ENCODE measurements around the gene YY2. TPM values are rescaled to one million over a fixed set of nuclear protein-coding genes. Genes with fewer than 3 reads are reported as not detected.

YY2 gene
- total RNA-seq, 3 donors from 2014 or later (not counting 1 experiment from before 2014, with no cell fraction given) = 0.92 to 1.9 (median 1.2) TPM

DNA sequence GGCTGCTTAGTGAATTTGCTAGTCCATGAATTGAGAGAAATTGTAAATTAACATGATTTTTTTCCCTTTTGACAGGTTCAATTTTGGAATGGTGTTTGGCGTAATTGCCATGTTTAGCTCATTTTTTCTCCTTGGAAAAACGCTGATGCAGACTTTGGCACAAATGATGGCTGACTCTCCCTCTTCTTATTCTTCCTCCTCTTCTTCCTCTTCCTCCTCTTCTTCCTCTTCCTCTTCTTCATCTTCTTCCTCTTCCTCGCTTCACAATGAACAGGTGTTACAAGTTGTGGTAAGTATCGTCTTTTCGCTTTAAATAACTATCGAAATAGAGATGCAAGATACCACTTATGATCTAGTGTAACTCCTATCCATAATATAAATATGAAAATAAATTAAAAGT is 10.7 kb upstream of the YY2 start:
- Histone ChIP-seq H3K36me3 (ENCODE audit: control insufficient read depth, insufficient read depth, low read length) (peaks cover 6% of the 10 kb centered on the region), H3K27ac (ENCODE audit: low read length) (no peak overlapping the region), H3K4me1 (ENCODE audit: control insufficient read depth, insufficient read depth, low read length) (peaks cover 8% of the 10 kb centered on the region), H3K9me3 (ENCODE audit: control insufficient read depth, insufficient read depth, low read length) (no peaks in the 10 kb centered on the region), H3K4me3 (ENCODE audit: low read length) (no peak overlapping the region), H3K27me3 (ENCODE audit: control insufficient read depth, insufficient read depth, low read length) (no peaks in the 10 kb centered on the region)
- DNase-seq (no peak), ATAC-seq (no peak)
- no peaks in the 10 kb centered on the region for H3K27me3 Mint-ChIP-seq (ENCODE audit: low read depth in 2 of 2)
- H3K9me3 Mint-ChIP-seq = no peaks in the 10 kb centered on the region
- no peak overlapping the region for H3K27ac Mint-ChIP-seq
- intact Hi-C loops (cut with micrococcal nuclease) = no loop called here
- H3K4me3 Mint-ChIP-seq = no peak overlapping the region
- TF ChIP-seq, protein P1, sequence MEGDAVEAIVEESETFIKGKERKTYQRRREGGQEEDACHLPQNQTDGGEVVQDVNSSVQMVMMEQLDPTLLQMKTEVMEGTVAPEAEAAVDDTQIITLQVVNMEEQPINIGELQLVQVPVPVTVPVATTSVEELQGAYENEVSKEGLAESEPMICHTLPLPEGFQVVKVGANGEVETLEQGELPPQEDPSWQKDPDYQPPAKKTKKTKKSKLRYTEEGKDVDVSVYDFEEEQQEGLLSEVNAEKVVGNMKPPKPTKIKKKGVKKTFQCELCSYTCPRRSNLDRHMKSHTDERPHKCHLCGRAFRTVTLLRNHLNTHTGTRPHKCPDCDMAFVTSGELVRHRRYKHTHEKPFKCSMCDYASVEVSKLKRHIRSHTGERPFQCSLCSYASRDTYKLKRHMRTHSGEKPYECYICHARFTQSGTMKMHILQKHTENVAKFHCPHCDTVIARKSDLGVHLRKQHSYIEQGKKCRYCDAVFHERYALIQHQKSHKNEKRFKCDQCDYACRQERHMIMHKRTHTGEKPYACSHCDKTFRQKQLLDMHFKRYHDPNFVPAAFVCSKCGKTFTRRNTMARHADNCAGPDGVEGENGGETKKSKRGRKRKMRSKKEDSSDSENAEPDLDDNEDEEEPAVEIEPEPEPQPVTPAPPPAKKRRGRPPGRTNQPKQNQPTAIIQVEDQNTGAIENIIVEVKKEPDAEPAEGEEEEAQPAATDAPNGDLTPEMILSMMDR (IDR thresholded peaks at IDR 0.05) = no peak
- no peaks in the 10 kb centered on the region for H3K36me3 Mint-ChIP-seq
- WGBS (ENCODE audit: insufficient coverage) = 100% methylated on average over 1 of the region's 6 CpGs
- peaks cover 5% of the 10 kb centered on the region in 2 donors for H3K4me1 Mint-ChIP-seq

DNA sequence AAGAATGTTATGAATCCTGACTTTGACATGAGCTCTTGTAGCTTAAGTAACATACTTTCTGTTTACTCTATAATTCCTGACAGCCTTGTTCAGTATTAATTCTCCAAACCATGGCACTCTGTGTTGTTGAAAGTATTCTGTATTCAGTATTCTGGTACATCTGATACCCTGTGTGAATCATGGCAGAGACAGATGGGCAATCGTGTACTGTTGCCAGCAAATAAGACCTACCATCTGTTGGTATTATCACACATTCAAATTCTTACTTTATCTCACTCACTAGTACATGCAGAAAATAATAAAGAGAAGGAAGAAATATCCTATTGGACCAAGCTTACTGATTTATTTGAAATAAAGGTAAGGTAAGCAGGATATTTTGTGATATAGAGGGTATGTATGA is 8.4 kb upstream of the YY2 start:
- H3K4me1 ChIP-seq (ENCODE audit: control insufficient read depth, insufficient read depth, low read length) = no peaks in the 10 kb centered on the region
- H3K27ac ChIP-seq (ENCODE audit: low read length) = no peak overlapping the region
- Mint-ChIP-seq H3K4me3 (no peak overlapping the region), H3K27me3 (ENCODE audit: low read depth in 2 of 2) (no peaks in the 10 kb centered on the region), H3K9me3 (no peaks in the 10 kb centered on the region), H3K27ac (no peak overlapping the region), H3K4me1 (no peaks in the 10 kb centered on the region), H3K36me3 (no peaks in the 10 kb centered on the region)
- ATAC-seq = no peak
- H3K9me3 ChIP-seq (ENCODE audit: control insufficient read depth, insufficient read depth, low read length) = no peaks in the 10 kb centered on the region
- H3K4me3 ChIP-seq (ENCODE audit: low read length) = no peak overlapping the region
- no peaks in the 10 kb centered on the region for H3K27me3 ChIP-seq (ENCODE audit: control insufficient read depth, insufficient read depth, low read length)
- H3K36me3 ChIP-seq (ENCODE audit: control insufficient read depth, insufficient read depth, low read length) = peaks cover 6% of the 10 kb centered on the region
- TF ChIP-seq, protein P1 (IDR thresholded peaks at IDR 0.05) = no peak
- intact Hi-C loops (cut with micrococcal nuclease) = no loop called here
- WGBS (ENCODE audit: insufficient coverage) = no CpG with 5 or more reads among the region's 1 CpG
- DNase-seq = no peak

DNA sequence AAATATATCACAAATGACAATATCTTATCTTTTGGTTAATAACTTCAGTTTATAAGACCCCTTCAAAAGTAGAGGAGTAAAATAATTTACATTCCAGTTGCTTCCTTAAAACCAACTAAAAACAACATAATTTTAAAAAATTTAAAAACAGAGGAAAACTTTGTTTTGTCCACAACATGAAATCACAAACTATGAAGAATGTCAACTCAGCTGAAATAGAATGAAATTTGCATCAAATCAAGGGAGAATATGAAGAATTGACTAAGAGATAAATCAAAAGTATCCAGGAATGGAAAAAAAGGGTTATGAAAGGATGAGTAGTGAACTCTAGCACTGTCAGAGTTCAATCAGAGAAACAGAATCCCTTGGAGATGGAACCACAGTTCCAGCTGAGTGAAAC is 2.2 kb upstream of the YY2 start:
- TF ChIP-seq, protein P1 (IDR thresholded peaks at IDR 0.05) = no peak
- peaks cover 7% of the 10 kb centered on the region for H3K36me3 Mint-ChIP-seq
- Histone ChIP-seq H3K4me1 (ENCODE audit: control insufficient read depth, insufficient read depth, low read length) (no peaks in the 10 kb centered on the region), H3K27me3 (ENCODE audit: control insufficient read depth, insufficient read depth, low read length) (no peaks in the 10 kb centered on the region), H3K4me3 (ENCODE audit: low read length) (no peak overlapping the region), H3K27ac (ENCODE audit: low read length) (no peak overlapping the region), H3K36me3 (ENCODE audit: control insufficient read depth, insufficient read depth, low read length) (peaks cover 8% of the 10 kb centered on the region), H3K9me3 (ENCODE audit: control insufficient read depth, insufficient read depth, low read length) (no peaks in the 10 kb centered on the region)
- ATAC-seq (no peak), DNase-seq (no peak)
- intact Hi-C loops (cut with micrococcal nuclease) = no loop called here
- no peaks in the 10 kb centered on the region for H3K4me1 Mint-ChIP-seq
- no peak overlapping the region for H3K27ac Mint-ChIP-seq
- H3K9me3 Mint-ChIP-seq = no peaks in the 10 kb centered on the region
- H3K4me3 Mint-ChIP-seq = no peak overlapping the region
- no peaks in the 10 kb centered on the region for H3K27me3 Mint-ChIP-seq (ENCODE audit: low read depth in 2 of 2)

DNA sequence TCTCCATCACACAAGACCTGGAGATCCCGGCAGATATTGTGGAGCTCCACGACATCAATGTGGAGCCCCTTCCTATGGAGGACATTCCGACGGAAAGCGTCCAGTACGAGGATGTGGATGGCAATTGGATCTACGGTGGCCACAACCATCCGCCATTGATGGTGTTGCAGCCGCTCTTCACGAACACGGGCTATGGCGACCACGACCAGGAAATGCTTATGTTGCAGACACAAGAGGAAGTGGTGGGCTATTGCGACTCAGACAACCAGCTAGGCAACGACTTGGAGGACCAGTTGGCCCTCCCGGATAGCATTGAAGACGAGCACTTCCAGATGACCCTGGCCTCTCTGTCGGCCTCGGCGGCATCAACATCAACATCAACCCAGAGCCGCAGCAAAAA is 717 bp downstream of the YY2 start:
- no peak overlapping the region for H3K4me3 ChIP-seq (ENCODE audit: low read length)
- TF ChIP-seq, protein P1 (IDR thresholded peaks at IDR 0.05) = no peak
- H3K36me3 Mint-ChIP-seq = peaks cover 7% of the 10 kb centered on the region
- no peaks in the 10 kb centered on the region for H3K27me3 ChIP-seq (ENCODE audit: control insufficient read depth, insufficient read depth, low read length)
- no peak overlapping the region for H3K27ac ChIP-seq (ENCODE audit: low read length)
- no peaks in the 10 kb centered on the region for H3K4me1 Mint-ChIP-seq
- 95% methylated on average over 21 of the region's 21 CpGs for WGBS (ENCODE audit: insufficient coverage)
- ATAC-seq (no peak), DNase-seq (no peak)
- H3K36me3 ChIP-seq (ENCODE audit: control insufficient read depth, insufficient read depth, low read length) = peaks cover 8% of the 10 kb centered on the region
- intact Hi-C loops (cut with micrococcal nuclease) = no loop called here
- H3K9me3 Mint-ChIP-seq = no peaks in the 10 kb centered on the region
- no peaks in the 10 kb centered on the region for H3K27me3 Mint-ChIP-seq (ENCODE audit: low read depth in 2 of 2)
- H3K27ac Mint-ChIP-seq = no peak overlapping the region
- no peaks in the 10 kb centered on the region for H3K9me3 ChIP-seq (ENCODE audit: control insufficient read depth, insufficient read depth, low read length)
- H3K4me3 Mint-ChIP-seq = no peak overlapping the region
- H3K4me1 ChIP-seq (ENCODE audit: control insufficient read depth, insufficient read depth, low read length) = no peaks in the 10 kb centered on the region

Measured in natural killer cell (primary cell).